Measurements from ENCODE around the gene GAS5. TPM values are rescaled to one million over a fixed set of nuclear protein-coding genes. Genes with fewer than 3 reads are reported as not detected.

The GAS5 gene
- polyA plus RNA-seq, 10 donors, result 613 to 687 (median 638) TPM

- no peak for DNase-seq
Measured at GRCh38 chr1:173852105-173852504, 15.7 kb downstream of the GAS5 start.

- no peak for DNase-seq
Measured at GRCh38 chr1:173832748-173833147, 35.0 kb downstream of the GAS5 start.

- no peak for DNase-seq
Measured at GRCh38 chr1:173827611-173828010, 40.2 kb downstream of the GAS5 start.

- DNase-seq, result peak; percentile 99
Measured at GRCh38 chr1:173824315-173825081, 43.3 kb downstream of the GAS5 start, which contains the start of the genes CENPL and DARS2. Gene CENPL, minus strand, starts transcription at chr1:173824883. Its CDS starts 13,584 bp downstream, at chr1:173811299. Gene DARS2, plus strand, starts transcription at chr1:173824673. Its CDS starts 557 bp downstream, at chr1:173825230.

- DNase-seq, result no peak
Measured at GRCh38 chr1:173823781-173824314, 43.9 kb downstream of the GAS5 start.

- DNase-seq, result no peak
Measured at GRCh38 chr1:173821680-173822079, 46.1 kb downstream of the GAS5 start.

- DNase-seq, result no peak
Measured at GRCh38 chr1:173818459-173818858, 49.3 kb downstream of the GAS5 start.

Other genes starting within 250 kb of the GAS5 start
- gene TEX50, start 232.7 kb downstream of the GAS5 start, polyA plus RNA-seq (ENCODE audit: insufficient read length in 10 of 10), result not detected
- gene ANKRD45, start 198.1 kb downstream of the GAS5 start, polyA plus RNA-seq (ENCODE audit: insufficient read length in 10 of 10), result under 1 TPM; 0.34 to 0.67 (median 0.45) TPM
- gene KLHL20, start 153.0 kb downstream of the GAS5 start, polyA plus RNA-seq (ENCODE audit: insufficient read length in 10 of 10), result 10 to 100 TPM; 20.9 to 28.2 (median 22.3) TPM
- gene DARS2, start 43.3 kb downstream of the GAS5 start, polyA plus RNA-seq (ENCODE audit: insufficient read length in 10 of 10), result 10 to 100 TPM; 10.8 to 15.6 (median 13.3) TPM
- 10 to 100 TPM in 2 of 10 donors, 1 to 10 TPM in 8; 5.7 to 13.8 (median 9.1) TPM for gene CENPL, start 43.1 kb downstream of the GAS5 start, polyA plus RNA-seq (ENCODE audit: insufficient read length in 10 of 10)
- 1 to 10 TPM; 3.3 to 7.0 (median 5.3) TPM for gene ZBTB37, start 391 bp upstream of the GAS5 start, polyA plus RNA-seq (ENCODE audit: insufficient read length in 10 of 10)
- 1 to 10 TPM in 1 of 10 donors, under 1 TPM in 4, not detected in 5; 0.12 to 1.1 (median 0.25) TPM for gene SERPINC1, start 49.3 kb upstream of the GAS5 start, polyA plus RNA-seq (ENCODE audit: insufficient read length in 10 of 10)
- 10 to 100 TPM in 5 of 10 donors, 1 to 10 TPM in 5; 8.1 to 11.8 (median 10.1) TPM for gene RC3H1, start 154.4 kb upstream of the GAS5 start, polyA plus RNA-seq (ENCODE audit: insufficient read length in 10 of 10)